Upper lobe of left lung (tissue), 6 donors: ENCODE results near the gene SMCO4. TPM values are rescaled to one million over a fixed set of nuclear protein-coding genes. Genes with fewer than 3 reads are reported as not detected.
A peak's percentile ranks its signal among the peaks of the same experiment; 100 is the strongest.
"Not testable (repeated sequence)": the region's sequence is repeated elsewhere in the genome, so short reads cannot be mapped to it uniquely, and the experiment has no call there.

ENCODE experiments used
- ATAC-seq, 2 donors: fragments of 200-7000 bp; cut with Tn5 transposase; one replicate each; pipeline ENCODE4 v1.9.1; 2022; ENCODE audit warnings: mild to moderate bottlenecking in 2 of 2, moderate library complexity in 2 of 2; ENCODE audit not compliant: low FRiP score in 2 of 2
- DNase-seq, 2 donors: peaks; one replicate each; pipeline ENCODE4 v3.0.0-alpha.2; 2019 to 2020
- H3K27ac ChIP-seq, 4 donors: fragments of 200-600 bp; sonication (generic); one replicate each; pipeline ENCODE4 v1.5.1; 2016 to 2019
- H3K27me3 ChIP-seq, 4 donors: fragments of 200-600 bp; sonication (generic); one replicate each; pipeline ENCODE4 v1.5.1; 2017 to 2019
- H3K36me3 ChIP-seq, 4 donors: fragments of 200-600 bp; sonication (generic); one replicate each; pipeline ENCODE4 v1.5.1; 2016 to 2019
- H3K4me1 ChIP-seq, 4 donors: fragments of 200-600 bp; sonication (generic); one replicate each; pipeline ENCODE4 v1.5.1; 2018 to 2019
- H3K4me3 ChIP-seq, 4 donors: fragments of 200-600 bp; sonication (generic); one replicate each; pipeline ENCODE4 v1.5.1; 2017 to 2019; ENCODE audit warnings: mild to moderate bottlenecking in 2 of 4, moderate library complexity in 1 of 4
- H3K9me3 ChIP-seq, 4 donors: fragments of 200-600 bp; sonication (generic); one replicate each; pipeline ENCODE4 v1.5.1; 2018 to 2019
- EP300 ChIP-seq, 4 donors: sonication (generic); formaldehyde crosslinking; IDR thresholded peaks; one replicate each; pipeline ENCODE4 v1.5.1; 2017; ENCODE audit warnings: antibody characterized with exemption in 4 of 4, control low read depth in 2 of 4
- POLR2A ChIP-seq, 4 donors: fragments of 450-650 bp; IDR thresholded peaks; one replicate each; pipeline ENCODE4 v1.5.1; 2016 to 2017; ENCODE audit warnings: antibody characterized with exemption in 4 of 4, mild to moderate bottlenecking in 2 of 4
- POLR2AphosphoS5 ChIP-seq, 2 donors: sonication (generic); formaldehyde crosslinking; IDR thresholded peaks; one replicate each; pipeline ENCODE4 v1.5.1; 2017; ENCODE audit warnings: antibody characterized with exemption in 2 of 2
- WGBS, 2 donors: methylation state at CpG; one replicate each; pipeline ENCODE4 v1.1.5; 2017 to 2018; 5-methylcytosine and 5-hydroxymethylcytosine counted together
- total RNA-seq, 6 donors: library from RNA; depleted of rRNA in 4 of 6; stranded (reverse); fragments of >200 nt in 4 of 6; gene quantifications; one replicate each; pipeline versions ENCODE4 v1.1.0 to v1.2.1, GENCODE V29; 2016 to 2021
- TF ChIP-seq, protein P1 (sequence below), 6 experiments: fragments of 450-650 bp in 4 of 6; fragments of 200-600 bp in 2 of 6; sonication (generic) in 2 of 6; IDR thresholded peaks; one replicate each; pipeline ENCODE4 v1.5.1; 2016 to 2019; ENCODE audit warnings: antibody characterized with exemption in 6 of 6
- donor health status: DM: no; HTN: no; CAD: no; lungs with moderate emphysema.
- donor health status: DM: no; HTN: yes; CAD: no; lungs with severe emphysema.

SMCO4 gene, protein sequence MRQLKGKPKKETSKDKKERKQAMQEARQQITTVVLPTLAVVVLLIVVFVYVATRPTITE
- 10 to 100 TPM; 13.6 to 62.4 (median 42.1) TPM for total RNA-seq

DNA sequence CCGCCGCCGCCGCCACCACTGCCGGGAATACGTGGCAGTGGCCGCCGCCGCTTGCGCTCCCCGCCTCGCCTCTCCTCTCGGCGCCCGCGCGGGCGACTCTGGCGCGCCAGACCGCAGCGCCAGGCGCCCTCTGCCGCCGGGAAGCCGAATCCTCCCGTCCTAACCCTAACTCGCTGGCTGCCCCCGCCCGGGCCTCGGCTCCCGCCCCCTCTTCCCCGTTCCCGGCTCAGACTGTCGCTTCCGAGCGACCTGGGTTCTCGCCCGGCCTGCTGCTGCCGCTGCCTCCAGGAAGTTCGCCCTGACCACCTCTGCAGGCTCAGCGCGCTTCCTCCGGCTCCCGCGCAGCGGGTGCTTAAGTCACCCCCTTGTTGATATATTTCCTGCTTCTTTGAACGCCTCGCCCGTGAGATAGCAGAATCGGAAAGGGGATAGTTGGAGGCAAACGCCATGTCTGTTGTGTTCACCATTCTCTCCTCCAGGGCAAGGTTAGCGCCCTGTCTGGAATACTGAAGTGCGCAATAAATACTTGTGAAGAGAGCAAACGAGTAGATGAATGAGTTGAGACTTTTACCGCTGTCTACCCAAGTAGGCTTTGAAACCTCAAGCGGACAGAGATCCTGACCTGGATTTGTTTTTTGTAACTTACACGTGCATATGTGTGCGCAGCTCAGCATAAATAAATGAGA lies at the start of gene SMCO4:
Gene SMCO4 (minus strand): TSS at position 100 of the 686 bp plus-strand sequence. CDS start 64,202 bp downstream, outside the sequence.
- peaks cover 10 to 47% (median 26%) of the 10 kb centered on the region in 4 donors for H3K4me1 ChIP-seq
- H3K27me3 ChIP-seq: no peaks in the 10 kb centered on the region
- H3K36me3 ChIP-seq: no peaks in the 10 kb centered on the region
- ATAC-seq (peak; percentile 88 to 94), DNase-seq (peak; percentile 85 to 97)
- H3K4me3 ChIP-seq: peak within 1 kb of the TSS; percentile 63 to 91 (median 77)
- H3K27ac ChIP-seq: peak within 1 kb of the TSS; percentile 83 to 91 (median 86)
- 15 to 28% methylated on average over 12 to 24 of the region's 59 CpGs for WGBS, 2 donors
- TF ChIP-seq, protein P1, sequence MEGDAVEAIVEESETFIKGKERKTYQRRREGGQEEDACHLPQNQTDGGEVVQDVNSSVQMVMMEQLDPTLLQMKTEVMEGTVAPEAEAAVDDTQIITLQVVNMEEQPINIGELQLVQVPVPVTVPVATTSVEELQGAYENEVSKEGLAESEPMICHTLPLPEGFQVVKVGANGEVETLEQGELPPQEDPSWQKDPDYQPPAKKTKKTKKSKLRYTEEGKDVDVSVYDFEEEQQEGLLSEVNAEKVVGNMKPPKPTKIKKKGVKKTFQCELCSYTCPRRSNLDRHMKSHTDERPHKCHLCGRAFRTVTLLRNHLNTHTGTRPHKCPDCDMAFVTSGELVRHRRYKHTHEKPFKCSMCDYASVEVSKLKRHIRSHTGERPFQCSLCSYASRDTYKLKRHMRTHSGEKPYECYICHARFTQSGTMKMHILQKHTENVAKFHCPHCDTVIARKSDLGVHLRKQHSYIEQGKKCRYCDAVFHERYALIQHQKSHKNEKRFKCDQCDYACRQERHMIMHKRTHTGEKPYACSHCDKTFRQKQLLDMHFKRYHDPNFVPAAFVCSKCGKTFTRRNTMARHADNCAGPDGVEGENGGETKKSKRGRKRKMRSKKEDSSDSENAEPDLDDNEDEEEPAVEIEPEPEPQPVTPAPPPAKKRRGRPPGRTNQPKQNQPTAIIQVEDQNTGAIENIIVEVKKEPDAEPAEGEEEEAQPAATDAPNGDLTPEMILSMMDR (IDR thresholded peaks at IDR 0.05): peak; percentile 55 to 92 (median 88)
- TF ChIP-seq EP300 (IDR thresholded peaks at IDR 0.05) (no peak), POLR2AphosphoS5 (IDR thresholded peaks at IDR 0.05) (peak; percentile 10 to 15), POLR2A (IDR thresholded peaks at IDR 0.05) (peak in 1 of 4 donors; percentile 44)
- H3K9me3 ChIP-seq: no peaks in the 10 kb centered on the region

DNA sequence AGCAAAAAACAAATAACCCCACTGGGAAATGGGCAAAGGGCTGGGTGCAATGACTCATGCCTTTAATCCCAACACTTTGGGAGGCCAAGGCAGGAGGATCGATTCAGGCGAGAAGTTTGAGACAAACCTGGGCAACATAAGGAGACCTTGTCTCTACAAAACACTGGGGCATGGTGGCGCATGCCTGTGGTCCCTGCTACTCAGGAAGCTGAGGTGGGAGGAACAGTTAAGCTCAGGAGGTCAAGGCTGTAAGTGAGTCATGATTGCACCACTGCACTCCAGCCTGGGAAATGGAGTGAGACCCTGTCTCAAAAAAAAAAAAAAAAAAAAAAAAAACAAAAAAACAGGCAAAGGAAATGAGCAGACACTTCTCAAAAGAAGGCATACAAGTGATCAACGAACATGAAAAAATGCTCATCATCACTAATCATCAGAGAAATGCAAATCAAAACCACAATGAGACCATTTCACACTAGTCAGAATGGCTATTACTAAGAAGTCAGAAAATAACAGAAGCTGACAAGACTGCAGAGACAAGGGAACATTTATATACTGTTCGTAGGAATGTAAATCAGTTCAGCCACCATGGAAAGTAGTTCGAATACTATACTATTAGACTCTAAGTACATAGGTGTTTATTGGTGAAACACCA lies 48.2 kb upstream of the SMCO4 start:
- no peak for TF ChIP-seq POLR2AphosphoS5 (IDR thresholded peaks at IDR 0.05)
- TF ChIP-seq, protein P1 (IDR thresholded peaks at IDR 0.05): no peak
- TF ChIP-seq POLR2A (IDR thresholded peaks at IDR 0.05): no peak
- no peak for TF ChIP-seq EP300 (IDR thresholded peaks at IDR 0.05)
- DNase-seq: no peak
- no peak overlapping the region for H3K27ac ChIP-seq
- no peaks in the 10 kb centered on the region for H3K27me3 ChIP-seq
- WGBS, 2 donors: 81 to 82% methylated on average over 6 of the region's 6 CpGs
- H3K4me3 ChIP-seq: no peak overlapping the region
- ATAC-seq: no peak
- H3K9me3 ChIP-seq: no peaks in the 10 kb centered on the region
- H3K4me1 ChIP-seq: no peaks in the 10 kb centered on the region
- H3K36me3 ChIP-seq: no peaks in the 10 kb centered on the region

DNA sequence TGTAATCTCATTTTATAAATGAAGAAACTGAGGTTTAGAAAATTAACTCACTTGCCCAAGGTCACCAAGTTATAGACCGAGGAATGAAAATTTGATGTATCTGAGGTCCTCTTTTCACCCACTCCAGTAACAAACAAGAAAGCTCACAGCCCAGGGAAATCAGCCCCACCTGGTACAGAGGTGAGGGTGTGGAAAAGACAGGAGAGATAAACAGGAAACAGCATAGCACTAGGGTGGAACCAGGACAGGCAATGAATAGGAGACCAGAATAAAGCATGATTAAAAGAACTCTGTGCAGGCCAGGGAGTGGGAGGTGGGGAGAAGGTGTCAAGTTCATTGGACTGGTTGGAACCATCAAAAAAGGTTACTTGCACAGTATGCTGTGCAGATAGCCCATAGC lies 46.2 kb upstream of the SMCO4 start:
- Histone ChIP-seq H3K27ac (no peak overlapping the region), H3K27me3 (no peaks in the 10 kb centered on the region)
- 96 to 100% methylated on average over 1 of the region's 1 CpG for WGBS, 2 donors

DNA sequence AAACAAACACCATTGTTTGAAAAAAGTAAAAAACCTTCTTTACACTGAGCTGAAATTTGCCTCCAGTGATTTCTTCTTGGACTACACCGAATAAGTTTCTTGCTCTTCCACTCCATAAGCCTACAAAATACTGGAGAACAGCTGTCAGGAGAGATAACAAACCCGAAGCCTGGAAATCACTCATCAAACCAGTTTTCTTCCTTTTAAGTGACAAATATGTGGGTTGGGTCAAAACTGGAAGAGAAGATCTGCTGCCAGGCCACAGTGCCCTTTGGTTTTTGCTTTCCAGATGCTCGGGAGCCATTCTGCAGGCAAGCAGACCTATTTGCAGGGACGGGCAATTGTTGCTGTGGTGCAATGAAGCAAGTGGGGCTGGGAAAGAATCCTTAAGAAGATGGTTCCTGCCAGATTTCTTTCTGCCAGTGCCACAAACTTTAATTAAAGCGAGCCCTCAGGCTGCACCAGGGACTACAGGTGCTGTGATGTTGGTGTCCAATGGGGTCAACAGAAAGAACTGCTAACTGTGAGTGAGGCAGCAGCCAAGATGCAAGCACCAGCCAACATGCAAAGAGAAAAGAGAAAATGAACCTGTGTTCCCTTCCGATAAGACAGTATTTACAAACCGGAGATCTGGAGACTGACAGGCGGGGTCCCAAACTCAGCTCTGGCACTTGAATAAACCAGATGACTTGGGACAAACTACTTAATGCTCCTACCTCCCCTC lies 44.8 kb upstream of the SMCO4 start:
- ATAC-seq: no peak
- TF ChIP-seq EP300 (IDR thresholded peaks at IDR 0.05) (no peak), POLR2AphosphoS5 (IDR thresholded peaks at IDR 0.05) (no peak), POLR2A (IDR thresholded peaks at IDR 0.05) (no peak)
- TF ChIP-seq, protein P1 (IDR thresholded peaks at IDR 0.05): no peak
- no peaks in the 10 kb centered on the region for H3K9me3 ChIP-seq
- H3K27me3 ChIP-seq: no peaks in the 10 kb centered on the region
- 70 to 74% methylated on average over 8 of the region's 8 CpGs for WGBS, 2 donors
- no peaks in the 10 kb centered on the region for H3K36me3 ChIP-seq
- H3K27ac ChIP-seq: no peak overlapping the region
- no peak for DNase-seq
- H3K4me1 ChIP-seq: no peaks in the 10 kb centered on the region
- H3K4me3 ChIP-seq: no peak overlapping the region

More for the DNA sequence above, 46.2 kb upstream of the SMCO4 start:
- no peak overlapping the region for H3K4me3 ChIP-seq
- no peaks in the 10 kb centered on the region for H3K9me3 ChIP-seq
- H3K4me1 ChIP-seq: no peaks in the 10 kb centered on the region
- TF ChIP-seq, protein P1 (IDR thresholded peaks at IDR 0.05): no peak
- TF ChIP-seq POLR2AphosphoS5 (IDR thresholded peaks at IDR 0.05) (no peak), EP300 (IDR thresholded peaks at IDR 0.05) (no peak), POLR2A (IDR thresholded peaks at IDR 0.05) (no peak)
- no peak for DNase-seq
- ATAC-seq: no peak
- H3K36me3 ChIP-seq: no peaks in the 10 kb centered on the region

DNA sequence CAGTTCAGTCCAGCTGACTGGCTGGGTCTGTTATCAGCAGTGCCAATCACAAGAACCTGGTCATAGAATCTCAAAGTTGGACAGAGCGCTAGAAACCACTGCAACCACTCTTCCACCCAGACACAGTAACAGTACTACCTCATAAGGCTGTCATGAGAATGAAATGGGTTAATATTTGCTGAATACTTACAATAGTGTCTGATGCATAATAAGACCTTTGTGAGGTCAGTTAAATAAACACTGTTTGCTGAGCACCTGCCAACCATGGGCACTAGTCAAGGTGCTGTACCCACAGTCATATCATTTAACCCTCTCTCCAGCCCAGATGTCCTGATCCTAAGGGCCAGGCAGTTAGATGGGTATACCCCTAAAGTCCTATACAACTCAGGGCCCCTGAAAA lies 44.2 kb upstream of the SMCO4 start:
- H3K27me3 ChIP-seq, H3K36me3 ChIP-seq, H3K4me1 ChIP-seq, ATAC-seq, H3K9me3 ChIP-seq, H3K27ac ChIP-seq, DNase-seq, H3K4me3 ChIP-seq: not testable (repeated sequence)
- 72 to 100% methylated on average over 1 of the region's 1 CpG for WGBS, 2 donors
